ENCODE data around the gene IGSF21. TPM values are rescaled to one million over a fixed set of nuclear protein-coding genes. Genes with fewer than 3 reads are reported as not detected.

IGSF21 gene
- total RNA-seq, 1 donor, result not detected

DNA sequence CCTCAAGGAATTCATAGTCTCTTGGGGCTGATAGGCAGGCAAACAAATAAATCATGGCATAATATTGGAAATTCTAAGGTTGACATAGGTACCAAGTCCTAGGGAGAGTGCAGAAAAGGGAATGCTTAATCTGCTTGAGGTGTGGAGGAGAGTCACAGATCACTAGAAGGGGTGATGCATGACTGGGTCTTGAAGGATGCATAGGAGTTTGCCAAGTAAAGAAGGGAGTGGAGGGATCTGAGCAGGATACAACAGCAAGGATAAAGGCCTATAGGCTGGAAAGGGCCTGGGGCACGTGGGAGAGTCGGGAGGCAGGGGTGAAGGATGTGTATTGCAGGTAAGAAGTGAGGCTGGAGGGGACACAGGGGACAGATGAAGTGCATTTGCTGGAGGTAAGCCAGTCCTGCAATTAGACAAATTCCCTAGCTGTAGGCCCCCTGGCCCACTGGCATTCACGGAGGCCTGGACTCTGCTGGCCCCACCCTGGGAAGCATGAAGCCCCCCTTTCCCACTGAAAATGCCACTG lies 15.9 kb downstream of the IGSF21 start:
- TF ChIP-seq, protein P1, sequence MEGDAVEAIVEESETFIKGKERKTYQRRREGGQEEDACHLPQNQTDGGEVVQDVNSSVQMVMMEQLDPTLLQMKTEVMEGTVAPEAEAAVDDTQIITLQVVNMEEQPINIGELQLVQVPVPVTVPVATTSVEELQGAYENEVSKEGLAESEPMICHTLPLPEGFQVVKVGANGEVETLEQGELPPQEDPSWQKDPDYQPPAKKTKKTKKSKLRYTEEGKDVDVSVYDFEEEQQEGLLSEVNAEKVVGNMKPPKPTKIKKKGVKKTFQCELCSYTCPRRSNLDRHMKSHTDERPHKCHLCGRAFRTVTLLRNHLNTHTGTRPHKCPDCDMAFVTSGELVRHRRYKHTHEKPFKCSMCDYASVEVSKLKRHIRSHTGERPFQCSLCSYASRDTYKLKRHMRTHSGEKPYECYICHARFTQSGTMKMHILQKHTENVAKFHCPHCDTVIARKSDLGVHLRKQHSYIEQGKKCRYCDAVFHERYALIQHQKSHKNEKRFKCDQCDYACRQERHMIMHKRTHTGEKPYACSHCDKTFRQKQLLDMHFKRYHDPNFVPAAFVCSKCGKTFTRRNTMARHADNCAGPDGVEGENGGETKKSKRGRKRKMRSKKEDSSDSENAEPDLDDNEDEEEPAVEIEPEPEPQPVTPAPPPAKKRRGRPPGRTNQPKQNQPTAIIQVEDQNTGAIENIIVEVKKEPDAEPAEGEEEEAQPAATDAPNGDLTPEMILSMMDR (IDR thresholded peaks at IDR 0.05; ENCODE audit: insufficient read depth, low read length), result no peak
- no peak overlapping the region for H3K4me3 ChIP-seq (ENCODE audit: low read depth, low read length)
- DNase-seq (ENCODE audit: low read depth), result no peak

DNA sequence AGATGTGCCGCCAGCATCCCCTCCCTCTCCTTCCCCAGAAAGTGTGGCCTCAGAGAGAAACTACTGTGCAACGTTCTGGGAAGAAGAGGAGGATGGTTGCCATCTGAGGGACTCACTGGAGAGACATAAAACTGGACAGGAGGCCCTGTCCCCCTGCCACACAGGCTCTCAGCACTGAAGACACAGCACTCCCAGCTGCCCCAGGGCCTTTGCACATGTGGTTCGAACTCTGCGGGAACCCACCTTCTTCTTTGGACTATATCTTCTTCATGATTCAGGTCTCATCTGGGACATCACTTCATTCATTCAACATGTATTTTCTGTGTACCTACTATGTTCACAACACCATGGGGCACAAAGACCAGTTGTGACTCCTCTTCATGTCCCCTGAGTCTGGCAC lies 17.4 kb downstream of the IGSF21 start:
- no peak for DNase-seq (ENCODE audit: low read depth)
- TF ChIP-seq, protein P1 (IDR thresholded peaks at IDR 0.05; ENCODE audit: insufficient read depth, low read length), result no peak
- H3K4me3 ChIP-seq (ENCODE audit: low read depth, low read length), result no peak overlapping the region

DNA sequence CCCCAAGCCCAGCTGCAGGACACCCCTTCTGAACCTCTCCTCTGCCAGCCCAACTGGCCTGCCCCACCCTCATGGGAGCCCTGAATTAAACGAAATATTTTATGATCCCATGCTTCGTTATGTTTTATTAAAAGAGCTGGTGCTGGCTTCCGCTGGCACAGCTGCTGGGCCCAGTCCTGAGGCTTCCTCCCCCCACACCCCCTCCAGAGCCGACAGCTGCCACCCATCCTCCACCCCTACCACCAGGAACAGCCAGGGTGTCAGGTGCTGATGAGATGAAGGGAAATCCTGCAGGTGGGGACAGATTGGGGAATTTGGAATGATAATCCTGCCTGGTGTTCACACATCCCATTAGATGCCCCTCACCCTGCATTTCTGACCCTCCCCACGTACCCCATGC lies 19.0 kb downstream of the IGSF21 start:
- no peak overlapping the region for H3K4me3 ChIP-seq (ENCODE audit: low read depth, low read length)
- TF ChIP-seq, protein P1 (IDR thresholded peaks at IDR 0.05; ENCODE audit: insufficient read depth, low read length), result no peak
- DNase-seq (ENCODE audit: low read depth), result no peak

DNA sequence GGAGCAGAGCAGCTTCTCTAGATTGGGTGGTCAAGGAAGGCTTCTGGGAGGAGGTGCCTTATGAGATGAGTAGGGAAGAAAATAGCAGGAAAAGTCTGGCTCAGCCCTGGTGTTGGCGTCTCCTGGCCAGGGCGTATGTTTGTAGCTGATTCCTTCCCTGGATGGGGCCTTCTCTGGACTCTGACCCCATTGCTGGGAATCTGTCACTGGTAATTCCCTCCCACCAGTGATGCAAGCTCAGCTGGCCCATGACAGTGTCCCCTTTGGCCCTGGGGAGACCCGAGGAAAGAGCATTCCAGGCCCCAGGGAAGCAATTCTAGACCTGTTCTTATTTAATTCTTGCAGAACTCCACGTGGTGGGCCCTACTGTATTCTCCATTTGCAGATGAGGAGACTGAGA lies 20.7 kb downstream of the IGSF21 start:
- no peak overlapping the region for H3K4me3 ChIP-seq (ENCODE audit: low read depth, low read length)
- TF ChIP-seq, protein P1 (IDR thresholded peaks at IDR 0.05; ENCODE audit: insufficient read depth, low read length), result no peak
- no peak for DNase-seq (ENCODE audit: low read depth)

DNA sequence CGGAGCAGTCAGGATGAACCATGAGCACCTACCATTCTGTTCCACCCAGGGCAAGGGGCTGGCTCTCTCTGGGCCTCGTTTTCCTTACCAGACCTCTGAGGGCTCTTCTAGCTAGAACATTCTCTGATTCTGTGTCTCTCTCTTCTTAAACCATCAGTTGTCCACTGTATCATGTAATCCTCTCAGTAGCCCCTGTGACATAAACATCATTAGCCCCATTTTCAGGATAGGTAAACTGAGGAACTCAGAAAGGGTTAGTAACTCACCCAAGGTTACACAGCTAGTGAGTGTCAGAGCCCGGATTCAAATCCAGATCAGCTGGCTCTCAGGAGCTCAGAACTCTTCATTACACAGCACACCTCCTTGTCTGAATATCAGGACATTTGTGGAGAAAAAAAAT lies 22.8 kb downstream of the IGSF21 start:
- TF ChIP-seq, protein P1 (IDR thresholded peaks at IDR 0.05; ENCODE audit: insufficient read depth, low read length), result no peak

DNA sequence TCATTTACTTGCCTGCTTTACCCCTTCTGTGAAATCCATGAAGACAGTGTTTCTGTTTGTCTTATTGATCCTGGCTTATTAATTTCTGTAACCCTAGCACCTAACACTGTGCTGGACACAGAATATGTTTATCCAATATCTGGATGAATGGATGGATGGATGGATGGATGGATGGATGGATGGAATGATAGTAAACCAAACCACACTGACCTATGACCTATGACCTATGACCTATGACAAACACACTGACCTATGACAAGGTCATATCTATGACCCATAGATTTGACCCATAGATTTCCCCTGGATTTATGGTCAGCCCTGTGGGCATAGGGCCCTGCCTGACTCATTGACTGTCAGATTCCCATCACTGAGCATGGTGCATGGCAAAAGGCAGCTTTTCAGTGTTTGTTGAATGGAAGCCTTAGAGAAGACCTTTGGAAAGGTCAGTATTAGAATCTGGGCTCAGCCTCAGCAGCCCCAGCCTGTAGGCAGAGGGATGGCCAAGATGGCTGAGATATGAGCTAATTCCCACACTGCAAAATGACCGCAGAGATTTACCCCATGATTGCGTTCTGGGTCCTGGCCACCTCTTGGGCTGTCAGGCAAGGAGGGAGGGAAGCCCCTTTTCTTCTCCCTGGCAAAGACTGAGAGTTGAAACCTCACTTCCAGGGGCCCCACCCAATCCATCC lies 24.6 kb downstream of the IGSF21 start:
- no peak for DNase-seq (ENCODE audit: low read depth)
- H3K4me3 ChIP-seq (ENCODE audit: low read depth, low read length), result no peak overlapping the region
- TF ChIP-seq, protein P1 (IDR thresholded peaks at IDR 0.05; ENCODE audit: insufficient read depth, low read length), result no peak

More for the DNA sequence above, 22.8 kb downstream of the IGSF21 start:
- no peak for DNase-seq (ENCODE audit: low read depth)
- H3K4me3 ChIP-seq (ENCODE audit: low read depth, low read length), result no peak overlapping the region

All from fibroblast of the aortic adventitia (primary cell).